GM21576 (cell line): Measurements from ENCODE around the gene MZF1.
"Not testable (repeated sequence)": the region's sequence is repeated elsewhere in the genome, so short reads cannot be mapped to it uniquely, and the experiment has no call there.

ENCODE experiments used
- ATAC-seq: cut with Tn5 transposase; IDR thresholded peaks from one replicate; pipeline ENCODE4 v1.9.1; 2021; ENCODE audit warnings: mild to moderate bottlenecking, moderate library complexity; ENCODE audit not compliant: unreplicated experiment

MZF1 gene

DNA sequence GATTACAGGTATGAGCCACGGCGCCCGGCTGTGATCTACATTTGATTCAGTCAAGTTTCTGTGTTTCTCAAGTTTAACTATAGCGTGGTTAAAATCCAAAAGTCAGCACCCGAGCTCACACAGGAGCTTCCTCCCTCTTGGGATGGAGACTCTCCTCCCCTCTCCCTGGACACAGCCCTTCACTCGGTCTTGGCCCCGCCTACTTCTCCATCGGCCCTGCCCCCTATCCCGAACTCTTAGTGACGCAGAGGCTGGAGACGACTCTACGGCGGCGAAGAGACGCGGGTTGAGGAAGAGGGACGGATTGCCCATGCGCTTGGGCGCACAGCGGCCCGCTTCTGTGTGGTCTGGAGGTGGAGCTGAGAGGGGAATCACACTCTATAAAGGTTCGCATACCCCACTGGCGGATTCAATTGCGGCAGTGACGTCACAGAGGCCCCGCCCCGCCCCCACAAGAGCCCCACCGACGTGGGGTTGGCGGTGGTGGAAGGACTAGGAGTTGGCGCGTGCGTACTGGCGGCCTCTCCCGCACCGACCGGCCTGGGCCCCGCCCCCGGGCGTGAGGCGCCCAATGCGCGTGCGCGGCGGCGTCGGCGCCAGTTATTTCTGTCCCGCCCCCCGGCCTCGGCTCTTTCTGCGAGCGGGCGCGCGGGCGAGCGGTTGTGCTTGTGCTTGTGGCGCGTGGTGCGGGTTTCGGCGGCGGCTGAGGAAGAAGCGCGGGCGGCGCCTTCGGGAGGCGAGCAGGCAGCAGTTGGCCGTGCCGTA lies 29.1 kb downstream of the MZF1 start, which contains the start of gene TRIM28:
Gene TRIM28, plus strand, starts transcription at position 239 of the 765 bp plus-strand sequence. CDS start 694 bp downstream, outside the sequence.
- ATAC-seq = peak; percentile 69

DNA sequence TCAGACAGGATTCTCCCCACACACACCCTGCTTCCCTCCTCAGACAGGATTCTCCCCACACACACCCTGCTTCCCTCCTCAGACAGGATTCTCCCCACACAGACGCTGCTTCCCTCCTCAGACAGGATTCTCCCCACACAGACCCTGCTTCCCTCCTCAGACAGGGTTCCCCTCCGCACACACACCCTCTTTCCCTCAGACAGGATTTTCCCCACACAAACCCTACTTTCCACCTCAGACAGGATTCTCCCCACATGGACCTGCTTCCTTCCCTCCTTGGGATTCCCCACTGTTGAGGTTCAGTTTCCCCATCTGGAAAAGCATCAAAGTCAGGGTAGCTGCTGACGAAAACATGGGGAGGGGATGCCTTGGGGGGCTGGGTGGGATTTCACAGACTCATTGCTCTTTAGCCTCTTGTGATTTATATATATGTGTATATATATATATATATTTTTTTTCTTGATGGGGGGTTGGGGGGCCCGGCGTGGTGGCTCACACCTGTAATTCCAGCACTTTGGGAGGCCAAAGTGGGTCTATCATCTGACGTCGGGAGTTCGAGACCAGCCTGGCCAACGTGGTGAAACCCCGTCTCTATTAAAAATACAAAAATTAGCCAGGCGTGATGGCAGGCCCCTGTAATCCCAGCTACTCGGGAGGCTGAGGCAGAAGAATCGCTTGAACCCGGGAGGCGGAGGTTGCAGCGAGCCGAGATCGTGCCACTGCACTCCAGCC lies 30.3 kb downstream of the MZF1 start:
- not testable (repeated sequence) for ATAC-seq

DNA sequence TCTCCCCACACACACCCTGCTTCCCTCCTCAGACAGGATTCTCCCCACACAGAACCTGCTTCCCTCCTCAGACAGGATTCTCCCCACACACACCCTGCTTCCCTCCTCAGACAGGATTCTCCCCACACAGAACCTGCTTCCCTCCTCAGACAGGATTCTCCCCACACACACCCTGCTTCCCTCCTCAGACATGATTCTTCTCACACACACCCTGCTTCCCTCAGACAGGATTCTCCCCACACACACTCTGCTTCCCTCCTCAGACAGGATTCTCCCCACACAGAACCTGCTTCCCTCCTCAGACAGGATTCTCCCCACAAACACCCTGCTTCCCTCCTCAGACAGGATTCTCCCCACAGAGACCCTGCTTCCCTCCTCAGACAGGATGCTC lies 34.0 kb downstream of the MZF1 start:
- not testable (repeated sequence) for ATAC-seq

DNA sequence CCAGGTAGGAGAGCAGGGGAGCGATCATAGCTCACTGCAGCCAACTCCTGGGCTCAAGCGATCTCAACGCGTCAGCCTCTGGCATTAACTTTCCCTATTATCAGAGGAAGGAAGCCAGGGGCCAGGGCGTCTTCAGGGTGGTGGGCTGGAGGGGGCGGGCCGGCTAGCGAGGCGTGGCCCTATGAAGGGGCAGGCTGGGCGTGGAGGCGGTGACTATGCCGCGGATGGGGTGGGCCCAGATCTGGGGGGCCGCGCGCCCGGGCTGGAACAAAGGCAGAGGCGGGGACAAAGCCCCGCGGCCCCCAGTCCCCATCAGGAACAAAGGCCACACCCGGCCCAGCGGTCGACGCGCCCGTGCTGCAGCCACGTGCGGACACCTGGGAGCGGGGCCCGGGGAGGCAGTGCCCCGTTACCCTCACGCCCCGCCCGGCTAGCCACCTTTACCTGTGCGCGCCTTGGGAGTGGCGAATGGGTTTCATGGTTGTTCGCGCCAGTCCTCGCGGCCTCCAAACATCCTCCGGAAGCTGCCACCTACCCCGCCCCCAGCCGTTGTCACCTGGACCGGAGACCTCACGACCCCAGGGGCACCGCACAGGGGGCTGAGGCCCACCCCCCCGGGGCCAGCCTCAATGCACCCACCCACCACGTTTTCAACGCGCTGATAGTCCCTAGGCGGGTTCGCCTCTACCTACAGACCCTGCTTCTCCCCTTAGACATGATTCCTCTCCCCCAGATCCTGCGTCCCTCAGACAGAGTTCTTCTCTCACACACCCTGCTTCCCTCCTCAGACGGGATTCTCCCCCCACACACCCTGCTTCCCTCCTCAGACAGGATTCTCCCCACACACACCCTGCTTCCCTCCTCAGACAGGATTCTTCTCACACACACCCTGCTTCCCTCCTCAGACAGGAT lies 34.6 kb downstream of the MZF1 start:
- ATAC-seq = no peak

DNA sequence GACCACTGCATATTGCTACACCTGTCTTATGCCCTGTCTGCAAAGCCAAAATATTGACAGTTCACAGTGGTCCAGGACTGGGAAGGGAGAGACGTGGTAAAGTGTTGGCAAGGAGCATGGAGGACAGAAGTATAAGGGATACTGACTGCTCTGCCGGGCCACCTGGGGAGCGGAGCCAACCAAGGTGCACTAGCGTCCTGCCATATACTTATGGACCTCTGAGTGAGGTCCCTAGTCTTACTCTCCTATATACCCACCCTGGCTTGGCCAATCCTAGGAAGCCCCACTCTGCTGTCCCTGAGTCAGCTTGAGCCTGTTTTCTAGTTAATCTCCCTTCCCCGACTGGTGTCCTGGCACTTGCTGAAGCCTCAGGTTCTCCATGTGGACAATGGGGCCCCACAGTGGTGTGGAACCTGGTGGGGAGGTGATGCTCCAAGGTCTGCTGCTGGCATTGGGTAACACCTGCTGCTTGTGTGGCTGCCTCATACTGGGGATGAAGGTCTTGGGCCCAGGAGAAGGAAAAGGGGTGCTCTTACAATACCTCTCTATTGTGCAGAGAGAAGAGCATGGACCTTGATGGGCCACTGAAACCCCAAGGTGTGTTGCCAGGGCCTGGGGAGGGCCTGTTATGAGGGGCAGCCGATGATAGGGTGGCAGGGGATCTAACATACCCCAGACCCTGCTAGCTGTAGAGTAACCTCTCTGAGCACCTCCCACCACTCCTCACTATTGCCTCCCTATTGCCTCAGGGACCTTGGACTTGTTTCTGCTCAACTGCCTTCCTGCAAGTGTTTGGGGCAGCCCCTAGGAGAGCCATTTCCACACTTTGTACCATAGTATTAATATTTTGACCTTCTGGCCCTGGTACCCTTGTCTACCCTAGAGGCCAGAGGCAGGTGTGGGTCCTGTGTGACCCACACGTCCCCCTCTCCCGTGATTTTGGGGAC lies 36.0 kb downstream of the MZF1 start:
- ATAC-seq = no peak

DNA sequence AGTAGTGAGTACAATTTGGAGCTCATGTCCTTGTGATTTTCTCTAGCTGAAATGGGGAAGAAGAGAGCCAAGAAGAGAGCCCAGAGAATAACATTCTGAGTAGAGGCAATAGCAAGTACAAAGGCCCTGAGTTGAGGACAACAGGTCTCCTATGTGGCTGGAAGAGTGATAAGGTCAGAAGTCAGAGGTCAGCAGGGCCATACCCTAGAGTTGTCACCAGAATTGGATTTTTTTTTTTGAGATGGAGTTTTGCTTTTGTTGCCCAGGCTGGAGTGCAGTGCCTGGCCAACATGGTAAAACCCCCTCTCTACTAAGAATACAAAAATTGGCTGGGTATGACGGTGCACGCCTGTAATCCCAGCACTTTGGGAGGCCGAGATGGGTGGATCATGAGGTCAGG lies 37.3 kb downstream of the MZF1 start:
- no peak for ATAC-seq

DNA sequence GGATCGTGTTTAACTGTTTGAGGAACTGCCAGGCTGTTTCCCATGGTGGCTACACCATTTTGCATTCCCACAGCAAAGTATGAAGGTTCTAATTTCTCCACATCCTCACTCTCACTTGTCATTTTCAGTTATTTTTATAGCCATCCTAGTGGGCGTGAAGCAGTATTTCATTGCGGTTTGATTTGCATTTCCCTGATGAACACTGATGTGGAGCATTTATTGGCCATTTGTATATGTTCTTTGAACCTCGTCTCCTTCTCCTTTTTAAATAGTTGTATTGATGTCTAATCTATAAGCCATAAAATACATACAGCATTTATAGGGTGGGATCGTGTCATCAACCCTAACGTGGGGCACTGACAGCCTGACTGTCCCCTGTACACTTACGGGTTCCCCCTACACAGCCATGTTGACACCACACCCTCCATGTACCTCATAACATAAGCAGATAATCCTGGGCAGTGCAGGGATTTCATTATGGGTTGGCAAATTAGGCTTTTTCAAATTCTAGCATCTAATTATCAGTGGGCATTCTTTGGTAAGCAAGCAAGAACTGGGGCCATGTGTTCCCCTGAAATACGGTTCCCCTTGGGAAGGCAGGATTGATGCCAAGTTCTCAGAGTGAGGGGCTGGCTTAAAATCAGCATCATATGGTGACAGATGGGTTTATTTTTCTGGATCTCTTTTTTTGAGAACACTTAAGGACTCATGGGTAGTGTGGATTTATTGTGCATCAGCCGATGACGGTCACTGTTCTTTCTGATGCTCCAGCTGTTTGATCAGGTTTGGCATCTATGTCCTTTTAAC lies 41.9 kb downstream of the MZF1 start:
- no peak for ATAC-seq

DNA sequence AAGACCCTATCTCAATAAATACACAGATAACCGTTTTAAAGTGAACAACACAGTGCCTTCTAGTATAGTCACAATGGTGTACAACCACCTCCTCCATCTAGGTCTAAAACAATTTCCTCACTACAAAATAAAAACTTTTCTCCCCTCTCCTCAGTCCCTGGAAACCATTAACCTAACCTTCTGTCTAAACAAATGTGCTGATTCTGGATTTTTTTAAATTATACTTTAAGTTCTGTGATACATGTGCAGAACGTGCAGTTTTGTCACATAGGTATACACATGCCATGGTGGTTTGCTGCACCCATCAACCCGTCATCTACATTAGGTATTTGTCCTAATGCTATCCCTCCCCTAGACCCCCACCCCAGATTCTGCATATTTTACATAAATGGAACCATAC lies 43.7 kb downstream of the MZF1 start:
- no peak for ATAC-seq

DNA sequence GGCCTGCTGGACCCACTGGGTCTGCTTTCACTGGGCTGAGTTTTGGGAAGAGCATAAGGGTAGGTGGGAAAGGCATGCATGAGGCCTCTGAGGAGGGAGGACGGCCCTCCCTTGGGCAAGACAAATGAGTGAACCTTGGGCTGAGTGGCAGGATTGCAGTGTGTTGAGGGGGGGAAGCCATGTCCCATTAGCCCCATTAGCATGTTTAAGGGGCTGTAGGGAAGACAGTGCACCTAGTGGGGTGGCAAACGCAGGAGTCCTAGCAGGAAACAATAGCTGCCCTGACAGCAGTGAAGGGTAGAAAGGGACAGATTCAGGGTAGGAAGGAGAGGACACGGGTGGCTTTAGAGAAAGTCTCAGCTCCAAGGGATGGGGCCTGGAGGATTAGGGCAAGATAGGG lies 50.4 kb downstream of the MZF1 start:
- no peak for ATAC-seq

DNA sequence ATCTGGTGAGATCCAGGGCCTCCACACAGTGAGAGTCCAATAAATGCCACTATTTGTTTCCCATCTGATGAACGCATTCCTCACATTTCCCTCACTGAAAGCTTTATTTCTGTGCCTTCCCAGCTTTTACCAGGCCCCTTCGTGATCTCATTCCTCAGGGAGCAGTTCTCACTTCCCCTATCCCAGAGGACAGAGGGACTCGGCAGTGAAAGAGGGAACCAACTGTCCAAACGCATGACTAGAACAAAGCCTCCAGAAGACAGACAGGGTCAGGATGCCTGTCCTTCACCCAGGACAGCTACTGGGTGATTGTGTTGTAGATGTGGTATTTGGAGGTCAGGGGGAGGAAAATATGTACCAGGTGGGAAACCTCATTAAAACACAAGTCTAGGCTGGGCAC lies 51.5 kb downstream of the MZF1 start:
- ATAC-seq = no peak

DNA sequence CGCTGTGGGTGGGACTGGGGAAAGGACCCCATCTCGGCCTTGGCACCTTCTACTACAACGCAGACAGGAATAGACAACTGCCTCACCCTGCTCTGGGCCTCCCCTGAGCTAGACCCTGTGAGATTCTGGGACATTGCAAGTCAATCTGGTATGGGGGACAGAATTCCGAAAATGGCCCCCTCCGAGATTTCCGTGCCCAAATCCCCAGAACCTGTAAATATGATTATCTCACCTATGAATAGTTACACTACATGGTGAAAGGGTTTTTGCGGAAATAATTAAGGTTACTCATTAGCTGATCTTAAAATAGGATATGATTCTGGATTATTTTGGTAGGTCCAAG lies 52.9 kb downstream of the MZF1 start:
- ATAC-seq = no peak

DNA sequence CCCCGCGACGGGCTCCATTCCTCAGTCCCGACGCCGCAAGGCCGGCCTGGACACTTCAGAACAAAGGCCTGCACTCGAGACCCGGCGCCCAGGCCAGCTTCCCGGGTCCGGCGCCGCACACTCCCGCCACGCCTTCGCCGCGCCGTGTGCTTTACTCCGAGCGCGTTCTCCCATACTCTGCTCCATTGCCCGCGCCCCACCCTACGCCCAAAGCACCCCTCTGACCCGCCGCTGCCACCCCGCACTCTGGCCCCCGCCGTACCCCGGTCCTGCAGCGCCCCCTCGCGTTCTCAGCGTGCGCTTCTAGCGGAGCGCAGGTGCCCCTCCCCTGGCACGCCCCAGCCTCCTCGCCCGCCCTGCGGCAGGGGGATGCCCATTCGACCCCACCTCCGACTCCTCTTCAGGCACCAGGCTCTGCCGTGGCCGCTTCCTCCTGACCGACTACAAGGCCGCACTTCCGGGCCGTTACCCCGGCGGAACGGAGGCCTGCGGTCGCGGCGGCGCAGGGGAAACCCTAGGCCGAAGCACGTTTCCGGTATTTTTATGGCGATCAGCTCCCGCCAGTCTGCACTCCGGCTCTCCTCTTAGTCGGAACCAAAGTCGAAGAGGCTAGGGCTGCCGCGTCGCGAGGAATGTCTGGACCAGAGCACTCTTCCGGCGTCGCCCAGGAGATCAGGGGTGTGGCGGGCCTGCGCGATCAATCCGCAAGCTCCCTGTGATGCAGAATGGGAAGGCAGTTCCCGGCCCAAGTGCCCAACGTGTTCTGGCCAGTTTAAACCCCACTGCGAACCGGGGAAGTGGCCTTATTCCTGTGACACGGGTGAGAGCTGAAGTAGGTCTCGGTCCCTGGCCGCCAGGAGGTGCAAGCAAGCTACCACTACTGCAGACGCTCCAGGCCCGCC lies 53.5 kb downstream of the MZF1 start, which contains the start of gene ZBTB45:
Gene ZBTB45, minus strand, starts transcription at position 456 of the 902 bp plus-strand sequence. CDS start 2,137 bp downstream, outside the sequence.
- peak; percentile 74 for ATAC-seq

DNA sequence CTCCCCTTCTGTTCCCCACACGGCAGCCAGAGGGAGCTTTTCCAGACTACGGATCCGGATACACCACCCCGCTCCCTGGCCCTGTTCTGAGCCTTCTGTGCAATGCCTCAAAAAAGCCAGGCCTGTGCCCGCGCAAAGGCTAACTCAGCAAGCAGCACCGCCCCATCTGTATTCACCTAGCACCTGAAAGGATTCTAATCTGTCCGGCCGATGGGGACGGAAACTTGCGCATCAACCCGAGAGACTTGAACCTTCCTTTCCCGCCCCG lies 54.1 kb downstream of the MZF1 start:
- no peak for ATAC-seq

DNA sequence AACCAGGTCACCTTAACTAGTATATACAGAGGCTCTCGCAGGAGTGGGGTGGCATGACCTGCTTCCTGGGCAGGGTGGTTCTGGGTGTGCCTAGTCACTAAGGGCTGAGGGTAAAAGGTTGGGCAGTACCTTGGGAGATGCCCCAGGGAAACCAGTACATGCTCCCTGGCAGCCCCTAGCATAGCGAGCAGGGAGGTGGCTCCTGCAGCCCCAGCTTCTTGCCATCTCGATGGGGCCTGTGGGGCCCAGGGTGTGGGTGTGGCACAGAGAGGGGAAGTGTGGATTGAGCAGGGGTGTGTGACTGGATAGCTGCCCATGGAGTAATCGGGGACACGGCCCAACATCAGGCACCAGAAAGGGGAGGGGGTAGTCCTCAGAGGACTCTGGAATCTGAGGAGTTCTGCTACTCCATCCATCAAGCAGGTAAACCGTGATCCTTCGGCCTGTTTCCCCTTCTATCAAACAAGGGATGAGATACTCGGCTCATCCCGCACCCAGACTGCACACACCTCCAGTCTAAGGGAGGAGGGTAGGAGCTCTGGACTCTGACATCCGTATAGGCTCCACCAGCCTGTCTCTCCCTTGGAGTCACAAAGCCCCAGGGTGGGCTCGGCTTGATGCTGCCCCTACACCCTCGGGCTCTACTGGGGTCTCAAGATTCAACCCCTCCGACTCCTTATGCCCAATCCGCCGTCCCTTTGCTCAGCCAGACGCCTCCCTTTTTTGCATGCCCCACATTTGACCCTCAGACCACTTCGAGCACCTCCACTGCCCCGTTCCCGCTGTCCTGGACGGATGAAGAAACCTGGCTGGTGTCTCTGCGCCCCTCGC lies 54.7 kb downstream of the MZF1 start:
- no peak for ATAC-seq

DNA sequence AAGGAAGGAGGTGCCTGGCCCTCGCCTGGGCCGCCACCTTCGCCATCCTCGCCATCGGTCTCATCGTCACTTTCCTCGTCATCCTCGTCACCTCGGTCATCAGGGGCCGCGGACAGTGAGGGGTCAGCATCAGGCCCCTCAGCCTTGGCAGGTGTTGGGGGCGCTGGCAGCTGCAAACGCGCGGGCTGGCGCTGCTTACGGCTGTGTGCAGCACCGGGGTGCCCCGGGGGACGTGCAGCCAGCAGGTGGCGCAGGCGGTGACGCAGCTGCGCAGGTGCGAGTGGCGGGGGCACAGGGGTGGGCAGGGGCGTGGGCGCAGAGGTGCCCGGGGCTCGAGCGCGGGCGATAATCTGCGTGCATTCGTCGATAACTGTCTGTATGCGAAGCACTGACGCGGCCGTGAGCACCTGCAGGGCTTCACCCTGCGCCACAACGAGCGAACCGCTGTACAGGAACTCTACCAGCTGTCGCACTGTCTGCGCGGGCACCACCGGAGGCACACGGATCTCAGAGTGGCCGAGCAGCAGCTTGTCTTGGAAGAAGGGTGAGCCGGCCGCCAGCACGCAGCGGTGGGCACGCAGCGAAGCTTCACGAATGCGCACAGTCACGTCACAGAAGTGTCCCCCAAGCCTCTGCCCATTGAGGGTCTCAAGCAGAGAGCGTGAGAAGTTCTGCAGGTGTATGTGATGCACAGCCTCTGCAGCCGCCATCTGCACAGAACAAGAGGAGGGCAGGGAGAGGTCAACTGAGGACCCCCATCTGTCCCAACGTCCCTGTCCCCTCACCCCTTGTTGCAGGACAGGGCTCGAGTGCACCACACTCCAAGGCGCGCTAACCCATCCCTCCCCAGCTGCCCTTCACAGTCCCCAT lies 55.9 kb downstream of the MZF1 start:
- no peak for ATAC-seq

DNA sequence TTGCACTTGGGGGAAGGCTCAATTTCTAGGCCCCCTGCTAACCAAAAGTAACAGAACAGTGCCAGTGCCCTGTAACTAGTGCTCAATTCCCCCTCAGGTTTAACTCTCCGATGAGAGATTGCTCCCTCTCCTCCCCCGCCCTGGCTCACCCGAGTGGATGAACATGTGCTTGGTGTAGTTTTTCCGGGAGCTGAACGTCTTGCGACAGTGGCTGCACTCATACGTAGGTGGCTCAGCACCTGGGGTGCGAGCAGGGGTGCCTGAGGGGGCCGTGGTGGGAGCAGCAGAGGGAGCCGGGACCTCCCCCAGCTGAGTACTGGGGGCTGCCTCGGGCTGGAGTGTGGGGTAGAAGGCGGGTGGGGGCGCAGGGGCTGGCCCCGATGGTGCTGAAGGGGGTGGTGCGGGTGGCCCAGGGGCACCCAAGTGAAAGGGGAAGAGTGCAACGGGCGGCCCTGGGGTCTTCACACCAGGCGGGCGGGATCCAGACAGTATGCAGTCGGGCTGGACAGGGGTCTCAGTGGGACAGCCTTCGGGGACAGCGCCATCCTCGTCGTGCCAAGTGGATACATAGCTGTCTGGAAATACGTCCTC lies 56.8 kb downstream of the MZF1 start:
- no peak for ATAC-seq
